HepG2 (cell line): ENCODE results near the gene IRS4. TPM values are rescaled to one million over a fixed set of nuclear protein-coding genes. Genes with fewer than 3 reads are reported as not detected.

Source experiments
- ATAC-seq: fragments of 200-7000 bp; cut with Tn5 transposase; 3 replicates; pipeline ENCODE4 v1.9.1; 2020; ENCODE audit warnings: mild to moderate bottlenecking, moderate library complexity
- BruUV-seq: library from RNA; stranded (reverse); fragments of 400-500 nt; replicated peaks from 2 replicates; lab custom pipeline; 2021; lab: Mats Ljungman, UMichigan
- CTCF ChIA-PET: fragments of 300-600 bp; formaldehyde crosslinking; extraction: SDS; loops from one replicate; lab custom pipeline; 2021; ENCODE audit warnings: low total read pairs, inconsistent platforms, low intra/inter-chr PET ratio; lab: Yijun Ruan, JAX
- POLR2A ChIA-PET: fragments of 350-600 bp; sonication (Branson Sonifier 250); formaldehyde crosslinking; loops from one replicate; lab custom pipeline; 2020; ENCODE audit warnings: antibody characterized with exemption, inconsistent platforms; lab: Yijun Ruan, JAX
- DNase-seq: peaks from one replicate; pipeline ENCODE4 v3.0.0-alpha.2; 2015; ENCODE audit warnings: low spot score
- FAIRE-seq: peaks from 3 replicates; lab custom pipeline; 2011; peaks lifted over from hg19 to GRCh38; lab: Jason Lieb, UNC
- H2AFZ ChIP-seq: one replicate; pipeline ENCODE4 v1.6.1; 2011; ENCODE audit warnings: low read length, inconsistent platforms
- H3K27ac ChIP-seq: fragments of 300-600 bp; 3 replicates; pipeline ENCODE4 v1.8.0; 2011; ENCODE audit warnings: mixed run types, mild to moderate bottlenecking, mixed read lengths, low read length, inconsistent platforms; ENCODE audit not compliant: insufficient read depth; ENCODE audit errors: extremely low read length
- H3K27me3 ChIP-seq, 2 experiments: fragments of 200-600 bp in 1 of 2; 2 replicates in 1 of 2; 3 replicates in 1 of 2; pipeline versions ENCODE4 v1.6.0 to v1.8.0; 2011; ENCODE audit warnings: low read length in 2 of 2, mild to moderate bottlenecking in 2 of 2, moderate library complexity in 2 of 2, inconsistent platforms in 1 of 2; ENCODE audit not compliant: insufficient read depth in 2 of 2, control insufficient read depth in 1 of 2
- H3K36me3 ChIP-seq, 2 experiments: fragments of 200-600 bp in 1 of 2; replicated peaks in 1 of 2; 2 replicates in 1 of 2; 3 replicates in 1 of 2; pipeline versions ENCODE4 v1.5.1 to v1.8.0; 2011; ENCODE audit warnings: low read length in 2 of 2, inconsistent platforms in 1 of 2; ENCODE audit not compliant: insufficient read depth in 2 of 2, control insufficient read depth in 1 of 2
- H3K4me1 ChIP-seq: 2 replicates; pipeline ENCODE4 v1.5.1; 2012; ENCODE audit warnings: low read length, inconsistent platforms; ENCODE audit not compliant: insufficient read depth
- H3K4me2 ChIP-seq: 2 replicates; pipeline ENCODE4 v1.6.0; 2011; ENCODE audit warnings: low read depth, low read length, inconsistent platforms
- H3K4me3 ChIP-seq, 3 experiments: fragments of 200-600 bp in 1 of 3; sonication (generic), shearing (Covaris generic) in 1 of 3; replicated peaks in 1 of 3; 2 replicates each; pipeline ENCODE4 v1.5.1; 2011 to 2016; ENCODE audit warnings: low read length in 3 of 3, inconsistent platforms in 2 of 3, low read depth in 2 of 3, mild to moderate bottlenecking in 2 of 3, control low read depth in 1 of 3, mixed read lengths in 1 of 3; ENCODE audit not compliant: insufficient read depth in 1 of 3
- H3K79me2 ChIP-seq: one replicate; pipeline ENCODE4 v1.6.1; 2011; ENCODE audit warnings: low read length, inconsistent platforms; ENCODE audit not compliant: insufficient read depth
- H3K9ac ChIP-seq: 2 replicates; pipeline ENCODE4 v1.6.0; 2011; ENCODE audit warnings: mild to moderate bottlenecking, low read depth, low read length, inconsistent platforms; ENCODE audit not compliant: insufficient read depth
- H3K9me3 ChIP-seq: 2 replicates; pipeline ENCODE4 v1.5.1; 2012; ENCODE audit warnings: mild to moderate bottlenecking, low read length
- H4K20me1 ChIP-seq: 2 replicates; pipeline ENCODE4 v1.6.0; 2011; ENCODE audit warnings: inconsistent platforms, mild to moderate bottlenecking, low read length, moderate library complexity; ENCODE audit not compliant: insufficient read depth
- ARNT2 ChIP-seq: sonication (generic); formaldehyde crosslinking; IDR thresholded peaks from 2 replicates; pipeline ENCODE4 v1.8.0; 2022; ENCODE audit warnings: mild to moderate bottlenecking, low read depth, missing genetic modification reagents, moderate library complexity
- BORCS8-MEF2B ChIP-seq: sonication (generic); formaldehyde crosslinking; IDR thresholded peaks from 2 replicates; pipeline ENCODE4 v1.8.0; 2022; ENCODE audit warnings: mild to moderate bottlenecking, missing genetic modification reagents
- CREB3 ChIP-seq: sonication (generic); formaldehyde crosslinking; IDR thresholded peaks from 2 replicates; pipeline ENCODE4 v1.5.0; 2020; ENCODE audit warnings: missing genetic modification reagents
- NFE2L1 ChIP-seq: sonication (generic); formaldehyde crosslinking; IDR thresholded peaks from 2 replicates; pipeline ENCODE4 v1.4.0; 2020; ENCODE audit warnings: missing genetic modification reagents, mild to moderate bottlenecking, borderline replicate concordance
- PREB ChIP-seq: sonication (generic); formaldehyde crosslinking; IDR thresholded peaks from 2 replicates; pipeline ENCODE4 v1.4.0; 2020; ENCODE audit warnings: missing genetic modification reagents
- SCMH1 ChIP-seq: sonication (generic); formaldehyde crosslinking; IDR thresholded peaks from 2 replicates; pipeline ENCODE4 v1.9.0; 2021; ENCODE audit warnings: missing genetic modification reagents, mild to moderate bottlenecking, borderline replicate concordance
- WIZ ChIP-seq: sonication (generic); formaldehyde crosslinking; IDR thresholded peaks from 2 replicates; pipeline ENCODE4 v1.5.1; 2020; ENCODE audit warnings: mild to moderate bottlenecking, missing genetic modification reagents
- ZBTB44 ChIP-seq: sonication (generic); formaldehyde crosslinking; IDR thresholded peaks from 2 replicates; pipeline ENCODE4 v1.4.0; 2020; ENCODE audit warnings: missing genetic modification reagents
- ZHX2 ChIP-seq, 2 experiments: sonication (generic) in 1 of 2; formaldehyde crosslinking in 1 of 2; IDR thresholded peaks; 2 replicates each; pipeline versions ENCODE4 v1.6.1 to v1.9.0; 2014 to 2022; ENCODE audit warnings: antibody characterized with exemption in 1 of 2, borderline replicate concordance in 1 of 2, inconsistent platforms in 1 of 2, low read depth in 1 of 2, missing genetic modification reagents in 1 of 2
- ZNF768 ChIP-seq: sonication (generic); formaldehyde crosslinking; IDR thresholded peaks from 2 replicates; pipeline ENCODE4 v1.4.0; 2020; ENCODE audit warnings: missing genetic modification reagents
- ZNF839 ChIP-seq: sonication (generic); formaldehyde crosslinking; IDR thresholded peaks from 2 replicates; pipeline ENCODE4 v1.4.0; 2020; ENCODE audit warnings: missing genetic modification reagents, mild to moderate bottlenecking, borderline replicate concordance
- ZSCAN31 ChIP-seq: sonication (generic); formaldehyde crosslinking; IDR thresholded peaks from 2 replicates; pipeline ENCODE4 v1.5.0; 2020; ENCODE audit warnings: low read depth, mild to moderate bottlenecking, missing genetic modification reagents
- WGBS: methylation state at CpG from one replicate; pipeline ENCODE4 v1.1.6; 2017; ENCODE audit warnings: low lambda C conversion rate; 5-methylcytosine and 5-hydroxymethylcytosine counted together
- in situ Hi-C: cut with HindIII; loops from 2 replicates; pipeline ENCODE4 v1.10.0; 2017; ENCODE audit warnings: low pct_unique_long_range_greater_than_20kb; ENCODE audit not compliant: extremely low pct_ligation_motif_present
- intact Hi-C: fragments of 100-400 bp; cut with micrococcal nuclease; formaldehyde crosslinking; loops from one replicate; pipeline ENCODE4 v1.10.0; 2022; ENCODE audit not compliant: unreplicated experiment
- polyA plus RNA-seq, 8 experiments: library from polyadenylated mRNA; depleted of rRNA in 3 of 8; stranded (reverse) in 7 of 8; unstranded in 1 of 8; fragments of >200 nt; fragmentation: Illumina TruSeq in 4 of 8; extraction: Trizol in 4 of 8; gene quantifications; 2 replicates each; pipeline versions ENCODE4 v1.2.1 to v1.2.3, GENCODE V29; 2011 to 2016; ENCODE audit warnings: low read depth in 4 of 8, missing spikeins in 1 of 8, mixed read lengths in 1 of 8; ENCODE audit not compliant: insufficient read depth in 1 of 8
- total RNA-seq, 5 experiments: library from RNA; depleted of rRNA; stranded (reverse); fragments of >200 nt; fragmentation: Illumina TruSeq; extraction: Trizol; gene quantifications; 2 replicates each; pipeline ENCODE4 v1.2.3, GENCODE V29; 2016; ENCODE audit warnings: low read depth in 1 of 5

IRS4 gene
- total and polyA plus RNA-seq, 2 of the 13 experiments (the other 11 are each of a cell fraction or from before 2014, with no cell fraction given): not detected

- CTCF ChIA-PET: no interaction called here
- intact Hi-C loops (no loop called here), in situ Hi-C loops (no loop called here)
- FAIRE-seq (no peak), ATAC-seq (no peak), DNase-seq (no peak)
- Histone ChIP-seq H3K79me2 (no peaks in the 10 kb centered on the region), H2AFZ (no peak overlapping the region), H4K20me1 (no peaks in the 10 kb centered on the region), H3K9me3 (no peaks in the 10 kb centered on the region), H3K4me1 (no peaks in the 10 kb centered on the region), H3K27me3 (no peaks in the 10 kb centered on the region), H3K36me3 (no peaks in the 10 kb centered on the region), H3K4me2 (no peak overlapping the region), H3K9ac (no peak overlapping the region), H3K27ac (no peak overlapping the region), H3K4me3 (no peak overlapping the region)
- no CpG with 5 or more reads among the region's 1 CpG for WGBS
- POLR2A ChIA-PET: no interaction called here
- TF ChIP-seq SCMH1 (CRISPR knock-in tag): no peak
- no peak for TF ChIP-seq ARNT2
- no peak for TF ChIP-seq ZNF839 (CRISPR knock-in tag)
- TF ChIP-seq CREB3 (CRISPR knock-in tag): no peak
- TF ChIP-seq BORCS8-MEF2B (CRISPR knock-in tag): no peak
- TF ChIP-seq PREB: no peak
- no peak for TF ChIP-seq WIZ (CRISPR knock-in tag)
- no peak for TF ChIP-seq ZHX2 (IDR thresholded peaks at IDR 0.05; ENCODE audit: low read depth)
- no peak for TF ChIP-seq ZHX2 (CRISPR knock-in tag; IDR thresholded peaks at IDR 0.05; ENCODE audit: borderline replicate concordance)
- no peak for TF ChIP-seq ZSCAN31 (CRISPR knock-in tag)
- TF ChIP-seq NFE2L1 (CRISPR knock-in tag): no peak
- no peak for TF ChIP-seq ZNF768 (CRISPR knock-in tag)
- TF ChIP-seq ZBTB44 (CRISPR knock-in tag): no peak
- no TSS peak for BruUV-seq
Observed at GRCh38 chrX:108763559-108763958, 27.2 kb upstream of the IRS4 start.
